Ectodermal cell (in vitro differentiated cells): ENCODE results near the gene GPC6.

Experiments
- H3K27ac ChIP-seq: 2 replicates; pipeline ENCODE4 v1.7.0; 2013; ENCODE audit warnings: mild to moderate bottlenecking, low read depth, low read length; ENCODE audit not compliant: insufficient read depth, poor library complexity, severe bottlenecking
- H3K27me3 ChIP-seq: 2 replicates; pipeline ENCODE4 v1.7.0; 2013; ENCODE audit warnings: mild to moderate bottlenecking, low read length; ENCODE audit not compliant: insufficient read depth, control insufficient read depth, poor library complexity, severe bottlenecking
- H3K36me3 ChIP-seq: one replicate; pipeline ENCODE4 v1.7.0; 2013; ENCODE audit warnings: low read length; ENCODE audit not compliant: control insufficient read depth, insufficient read depth
- H3K4me1 ChIP-seq: one replicate; pipeline ENCODE4 v1.7.0; 2013; ENCODE audit warnings: low read length; ENCODE audit not compliant: control insufficient read depth, insufficient read depth
- H3K4me3 ChIP-seq: 2 replicates; pipeline ENCODE4 v1.7.0; 2013; ENCODE audit warnings: low read depth, low read length, control low read depth; ENCODE audit not compliant: insufficient read depth
- H3K9me3 ChIP-seq: 2 replicates; pipeline ENCODE4 v1.7.0; 2013; ENCODE audit warnings: mild to moderate bottlenecking, low read length, moderate library complexity; ENCODE audit not compliant: control insufficient read depth
- WGBS, 2 experiments: methylation state at CpG; one replicate each; pipeline ENCODE4 v1.1.7; 2013; ENCODE audit warnings: missing lambda C conversion rate in 2 of 2; 5-methylcytosine and 5-hydroxymethylcytosine counted together

GPC6 gene

DNA sequence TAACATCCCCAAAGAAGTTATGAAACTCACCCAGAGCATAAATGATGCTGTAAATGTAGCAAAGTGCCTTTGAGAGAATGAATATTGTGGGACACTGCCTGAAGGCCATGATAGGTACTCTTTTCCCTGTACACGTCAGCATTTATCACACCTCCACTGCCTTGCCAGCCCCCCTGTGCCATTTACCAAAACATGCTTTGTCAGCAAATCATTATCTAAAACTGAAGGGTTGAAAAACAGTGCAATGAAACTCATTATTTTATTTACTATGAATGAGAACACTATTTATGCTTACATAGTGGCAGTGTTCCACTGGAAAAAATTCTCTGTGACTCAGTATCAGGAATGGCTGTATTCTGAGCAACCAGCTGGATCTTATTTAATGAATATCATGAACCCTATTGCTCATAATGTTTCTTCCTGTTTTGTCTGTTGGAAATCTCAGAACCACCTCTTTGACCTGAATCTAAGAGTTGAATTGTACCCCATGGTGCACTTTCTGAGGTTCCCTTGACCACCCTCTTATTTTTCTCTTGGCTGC is 688.7 kb downstream of the GPC6 start:
- H3K27ac ChIP-seq: no peak overlapping the region
- H3K4me3 ChIP-seq: no peak overlapping the region
- H3K9me3 ChIP-seq: no peaks in the 10 kb centered on the region
- H3K36me3 ChIP-seq: no peaks in the 10 kb centered on the region
- H3K27me3 ChIP-seq: no peaks in the 10 kb centered on the region
- no peaks in the 10 kb centered on the region for H3K4me1 ChIP-seq
- WGBS, 2 experiments: 80 to 100% methylated on average over 1 of the region's 1 CpG

DNA sequence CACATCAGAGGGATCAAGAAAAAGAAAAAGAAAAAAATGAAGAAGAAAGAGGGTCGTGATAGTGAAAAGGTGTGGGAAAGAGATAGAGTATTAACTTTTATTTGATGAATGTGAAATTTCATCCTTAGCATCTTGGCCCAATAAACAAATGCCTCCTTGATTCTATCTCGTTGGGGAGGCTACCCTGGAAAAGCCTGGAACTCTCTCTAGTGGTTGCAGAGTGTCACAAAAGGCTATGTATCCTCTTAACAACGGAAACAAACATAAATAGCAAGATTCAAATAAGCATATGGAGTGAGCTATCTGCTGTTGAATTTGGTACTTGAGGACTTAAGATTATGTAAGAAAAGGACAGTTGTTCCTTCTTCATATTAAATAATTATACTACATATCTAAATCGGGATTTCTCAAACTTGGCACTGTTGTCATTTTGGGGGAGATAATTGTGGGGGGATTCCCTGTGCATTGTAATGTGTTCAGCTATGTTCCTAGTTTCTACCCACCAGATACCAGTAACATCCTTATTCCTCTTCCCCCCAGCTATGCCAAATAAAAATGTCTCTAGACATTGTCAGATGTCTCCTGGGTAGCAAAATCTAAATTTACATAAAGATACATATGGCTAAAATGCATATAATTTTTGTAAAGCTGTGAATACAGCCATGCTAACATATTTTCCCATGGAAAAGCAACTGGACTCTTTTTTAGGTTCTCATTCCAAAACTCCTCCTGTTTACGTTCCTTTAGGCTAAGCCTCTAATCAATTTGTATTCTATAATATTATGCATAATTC is 695.7 kb downstream of the GPC6 start:
- no peaks in the 10 kb centered on the region for H3K9me3 ChIP-seq
- no peaks in the 10 kb centered on the region for H3K36me3 ChIP-seq
- WGBS, 2 experiments: 77 to 88% methylated on average over 2 to 4 of the region's 5 CpGs
- H3K27me3 ChIP-seq: no peaks in the 10 kb centered on the region
- no peak overlapping the region for H3K4me3 ChIP-seq
- no peak overlapping the region for H3K27ac ChIP-seq
- H3K4me1 ChIP-seq: no peaks in the 10 kb centered on the region

DNA sequence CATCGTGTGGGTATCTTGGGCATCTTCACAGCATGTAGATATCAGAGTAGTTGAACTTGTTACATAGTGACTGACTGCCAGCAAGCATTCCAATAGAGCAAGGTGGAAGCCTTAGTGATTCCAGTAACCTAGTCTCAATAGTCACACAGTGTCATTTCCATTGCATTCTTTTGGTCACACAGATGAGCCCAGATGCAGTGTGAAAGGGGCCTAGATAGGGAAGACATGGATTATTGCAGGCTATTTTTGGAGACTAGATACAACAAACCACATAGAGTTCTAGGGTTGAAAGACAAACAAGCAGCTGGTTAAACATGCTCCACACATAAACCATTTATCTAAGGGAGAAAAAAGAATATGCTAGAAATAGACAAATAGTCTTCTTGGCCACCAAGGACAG is 699.4 kb downstream of the GPC6 start:
- H3K4me1 ChIP-seq: no peaks in the 10 kb centered on the region
- 90 to 100% methylated on average over 1 of the region's 1 CpG for WGBS, 2 experiments
- H3K9me3 ChIP-seq: no peaks in the 10 kb centered on the region
- no peaks in the 10 kb centered on the region for H3K36me3 ChIP-seq
- H3K27ac ChIP-seq: no peak overlapping the region
- H3K27me3 ChIP-seq: no peaks in the 10 kb centered on the region
- no peak overlapping the region for H3K4me3 ChIP-seq

- H3K27me3 ChIP-seq: no peaks in the 10 kb centered on the region
- no peaks in the 10 kb centered on the region for H3K36me3 ChIP-seq
- no peaks in the 10 kb centered on the region for H3K9me3 ChIP-seq
- H3K27ac ChIP-seq: no peak overlapping the region
- H3K4me3 ChIP-seq: no peak overlapping the region
- no peaks in the 10 kb centered on the region for H3K4me1 ChIP-seq
- WGBS, 2 experiments: 71% methylated on average over 1 of the region's 1 CpG; no CpG with 5 or more reads in 1 of the 2 experiments
These were observed 699.8 kb downstream of the GPC6 start for GRCh38 chr13:93926425-93926824.

DNA sequence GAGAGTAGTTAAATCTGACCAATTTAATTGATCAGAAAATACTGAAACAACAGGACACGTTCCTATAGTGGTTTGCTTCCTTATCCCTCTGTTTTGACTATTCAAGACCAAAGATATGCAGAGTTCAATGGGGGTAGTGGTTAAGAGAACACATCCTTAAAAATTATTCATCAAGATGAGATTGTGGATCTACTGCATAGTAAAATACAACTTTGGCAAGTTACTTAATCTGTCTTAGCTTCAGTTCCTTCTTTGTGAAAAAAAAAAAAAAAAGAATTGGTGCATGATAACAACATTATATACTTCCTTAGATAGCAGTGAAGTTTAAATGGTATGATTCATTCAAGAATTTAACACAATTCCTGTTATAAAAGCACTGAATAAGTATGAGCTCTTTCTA is 700.8 kb downstream of the GPC6 start:
- WGBS, 2 experiments: 67 to 71% methylated on average over 1 of the region's 1 CpG
- Histone ChIP-seq H3K9me3 (no peaks in the 10 kb centered on the region), H3K27ac (no peak overlapping the region), H3K36me3 (no peaks in the 10 kb centered on the region), H3K27me3 (no peaks in the 10 kb centered on the region), H3K4me3 (no peak overlapping the region), H3K4me1 (no peaks in the 10 kb centered on the region)

DNA sequence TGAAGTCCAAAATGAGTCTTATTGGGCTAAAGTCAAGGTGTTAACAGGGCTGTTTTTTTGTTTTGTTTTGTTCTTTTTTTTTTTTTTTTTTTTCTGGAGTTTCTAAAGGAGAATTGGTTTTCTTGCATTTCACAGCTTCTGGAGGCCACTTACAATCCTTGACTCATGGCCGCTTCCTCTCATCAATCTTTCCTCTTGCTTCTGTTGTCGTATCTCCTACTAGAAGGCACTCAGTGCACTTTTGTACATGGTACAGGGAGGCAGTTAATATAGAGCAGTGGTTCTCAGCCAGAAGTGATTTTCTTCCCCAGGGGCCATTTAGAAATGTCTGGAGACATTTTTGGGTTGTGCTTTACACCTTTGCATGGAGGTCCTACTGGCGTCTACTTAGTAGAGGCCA is 706.3 kb downstream of the GPC6 start:
- no peaks in the 10 kb centered on the region for H3K27me3 ChIP-seq
- no peak overlapping the region for H3K27ac ChIP-seq
- WGBS, 2 experiments: 96 to 100% methylated on average over 2 to 3 of the region's 3 CpGs
- H3K4me3 ChIP-seq: no peak overlapping the region
- no peaks in the 10 kb centered on the region for H3K36me3 ChIP-seq
- no peaks in the 10 kb centered on the region for H3K9me3 ChIP-seq
- no peaks in the 10 kb centered on the region for H3K4me1 ChIP-seq

- no peaks in the 10 kb centered on the region for H3K36me3 ChIP-seq
- 94 to 96% methylated on average over 4 of the region's 4 CpGs for WGBS, 2 experiments
- H3K27me3 ChIP-seq: no peaks in the 10 kb centered on the region
- no peak overlapping the region for H3K27ac ChIP-seq
- H3K4me1 ChIP-seq: no peaks in the 10 kb centered on the region
- H3K9me3 ChIP-seq: no peaks in the 10 kb centered on the region
- H3K4me3 ChIP-seq: no peak overlapping the region
These were observed 710.3 kb downstream of the GPC6 start for GRCh38 chr13:93936901-93937300.

- H3K27ac ChIP-seq: no peak overlapping the region
- H3K4me1 ChIP-seq: no peaks in the 10 kb centered on the region
- H3K36me3 ChIP-seq: no peaks in the 10 kb centered on the region
- 95 to 100% methylated on average over 1 to 2 of the region's 2 CpGs for WGBS, 2 experiments
- no peaks in the 10 kb centered on the region for H3K9me3 ChIP-seq
- H3K4me3 ChIP-seq: no peak overlapping the region
- H3K27me3 ChIP-seq: no peaks in the 10 kb centered on the region
These were observed 714.8 kb downstream of the GPC6 start for GRCh38 chr13:93941444-93941843.

GRCh38 chr13:93942016-93942415 is 715.4 kb downstream of the GPC6 start:
- Histone ChIP-seq H3K4me3 (no peak overlapping the region), H3K27ac (no peak overlapping the region), H3K4me1 (no peaks in the 10 kb centered on the region), H3K9me3 (no peaks in the 10 kb centered on the region), H3K27me3 (no peaks in the 10 kb centered on the region), H3K36me3 (no peaks in the 10 kb centered on the region)
- 88 to 95% methylated on average over 3 of the region's 3 CpGs for WGBS, 2 experiments

DNA sequence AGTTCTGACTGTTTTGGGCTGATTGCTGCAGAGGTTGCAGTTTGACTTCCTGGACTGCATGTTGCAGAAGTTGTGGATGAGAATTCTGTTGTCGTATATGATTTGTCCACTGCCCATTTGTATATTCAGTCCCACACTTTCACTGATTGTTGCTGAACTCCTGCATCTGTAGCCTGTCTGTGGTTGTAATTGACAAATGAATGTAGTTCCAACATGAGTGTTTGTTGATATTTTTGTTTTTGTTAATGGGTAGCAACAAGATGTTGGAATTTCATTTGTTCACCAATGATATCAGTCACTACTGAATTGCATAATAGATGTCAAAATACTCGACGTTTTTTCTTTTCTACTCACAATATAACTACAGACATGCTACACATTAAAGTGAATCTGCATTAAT is 719.0 kb downstream of the GPC6 start:
- H3K9me3 ChIP-seq: no peaks in the 10 kb centered on the region
- 96% methylated on average over 3 of the region's 3 CpGs for WGBS, 2 experiments
- no peaks in the 10 kb centered on the region for H3K36me3 ChIP-seq
- H3K4me3 ChIP-seq: no peak overlapping the region
- H3K27ac ChIP-seq: no peak overlapping the region
- H3K4me1 ChIP-seq: no peaks in the 10 kb centered on the region
- no peaks in the 10 kb centered on the region for H3K27me3 ChIP-seq
